H1 (cell line): ENCODE data around the gene KANSL1. TPM values are rescaled to one million over a fixed set of nuclear protein-coding genes. Genes with fewer than 3 reads are reported as not detected.

Experiments used
- CTCF ChIP-seq, 3 experiments: IDR thresholded peaks; 1 replicate in 2 of 3; 2 replicates in 1 of 3; pipeline versions ENCODE4 v1.5.1 to v1.6.1; 2011; ENCODE audit warnings: low read length in 3 of 3, mild to moderate bottlenecking in 3 of 3, inconsistent platforms in 2 of 3, low read depth in 1 of 3, moderate library complexity in 1 of 3; ENCODE audit not compliant: insufficient read depth in 1 of 3; ENCODE audit errors: control extremely low read depth in 1 of 3
- EGR1 ChIP-seq: IDR thresholded peaks from 2 replicates; pipeline ENCODE4 v1.6.1; 2011; ENCODE audit warnings: low read depth, low read length, borderline replicate concordance
- NANOG ChIP-seq: IDR thresholded peaks from 2 replicates; pipeline ENCODE4 v1.6.1; 2011; ENCODE audit warnings: low read length, low read depth, mild to moderate bottlenecking, inconsistent platforms; ENCODE audit not compliant: insufficient read depth, poor library complexity, severe bottlenecking
- SIX5 ChIP-seq: IDR thresholded peaks from 2 replicates; pipeline ENCODE4 v1.6.1; 2011; ENCODE audit warnings: mild to moderate bottlenecking, low read depth, low read length
- SUZ12 ChIP-seq: fragments of 200-600 bp; sonication (generic); IDR thresholded peaks from 2 replicates; pipeline ENCODE4 v1.6.1; 2012; ENCODE audit warnings: mild to moderate bottlenecking, inconsistent platforms, low read length, moderate library complexity, mixed read lengths
- polyA plus RNA-seq, 7 experiments: library from polyadenylated mRNA; depleted of rRNA in 3 of 7; stranded (reverse) in 5 of 7; unstranded in 2 of 7; fragments of >200 nt in 5 of 7; fragments of 200-250 nt in 2 of 7; gene quantifications; 1 replicate in 5 of 7; 2 replicates in 1 of 7; 4 replicates in 1 of 7; pipeline versions ENCODE4 v1.2.1 to v1.2.3, GENCODE V29; 2011 to 2013; ENCODE audit warnings: missing spikeins in 2 of 7, mixed read lengths in 2 of 7
- total RNA-seq: library from RNA; stranded (reverse); fragmentation: NEBNext Ultra II Directional; extraction: Animal tissue kit (Norgen Biotek cat#: 25700); gene quantifications from 2 replicates; pipeline ENCODE4 v1.2.1, GENCODE V29; 2021

Gene KANSL1
- total and polyA plus RNA-seq, 2 of the 8 experiments (the other 6 are each of a cell fraction or from before 2014, with no cell fraction given): 34.0 to 128 TPM

GRCh38 chr17:46167826-46168569 is 25.2 kb downstream of the KANSL1 start (continued):
- TF ChIP-seq SIX5 (no peak), CTCF (IDR thresholded peaks at IDR 0.05; ENCODE audit: control extremely low read depth in 1 of 3, insufficient read depth in 1 of 3, low read depth in 1 of 3, low read length in 3 of 3) (no peak), SUZ12 (no peak), NANOG (no peak), EGR1 (no peak)
